Fibroblast of skin of left biceps (primary cell): ENCODE measurements around the gene SMIM3.

Experiments
- DNase-seq, 2 experiments: peaks; one replicate each; pipeline ENCODE4 v3.0.0-alpha.2; 2013; ENCODE audit warnings: low read depth in 2 of 2

Gene SMIM3

GRCh38 chr5:150765011-150765798 lies 13.4 kb upstream of the SMIM3 start:
- no peak for DNase-seq

DNA sequence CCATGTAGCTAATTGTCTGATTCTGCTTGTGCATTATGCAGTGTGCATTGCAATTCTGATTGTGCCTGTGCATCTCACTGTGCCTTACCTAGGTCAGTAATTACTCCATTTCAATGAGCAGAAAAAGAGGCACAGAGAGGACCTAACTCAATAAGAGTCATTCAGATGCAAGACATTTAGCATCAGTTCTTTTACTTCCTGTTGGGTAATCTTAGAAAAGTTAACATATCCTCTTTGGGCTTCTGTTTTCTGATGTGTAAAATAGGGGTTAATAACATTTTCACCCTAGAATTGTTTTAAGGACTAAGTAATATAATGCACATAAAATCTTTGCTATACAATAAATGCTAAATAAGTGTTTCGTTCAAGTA lies 12.8 kb upstream of the SMIM3 start:
- DNase-seq: no peak

DNA sequence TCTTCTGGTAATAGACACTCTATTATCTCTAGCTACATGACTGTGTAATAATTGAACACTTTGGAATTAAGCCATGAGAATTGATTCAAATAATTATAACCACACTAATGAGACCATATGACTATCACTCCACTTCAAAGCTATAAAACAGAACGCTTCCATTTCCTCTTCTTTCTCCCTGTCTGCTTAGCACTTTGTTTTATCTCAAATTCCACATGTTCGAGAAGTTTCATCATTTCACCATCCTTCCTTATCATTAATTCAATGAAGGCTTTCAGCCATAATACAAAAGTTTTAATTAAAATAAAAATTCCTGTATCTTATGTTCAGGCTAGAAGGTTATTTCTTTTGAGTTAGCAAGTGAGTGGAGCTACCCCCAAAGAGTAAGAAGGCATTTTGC lies 12.3 kb upstream of the SMIM3 start:
- no peak for DNase-seq

GRCh38 chr5:150771034-150771795 lies 7.3 kb upstream of the SMIM3 start:
- DNase-seq: no peak

DNA sequence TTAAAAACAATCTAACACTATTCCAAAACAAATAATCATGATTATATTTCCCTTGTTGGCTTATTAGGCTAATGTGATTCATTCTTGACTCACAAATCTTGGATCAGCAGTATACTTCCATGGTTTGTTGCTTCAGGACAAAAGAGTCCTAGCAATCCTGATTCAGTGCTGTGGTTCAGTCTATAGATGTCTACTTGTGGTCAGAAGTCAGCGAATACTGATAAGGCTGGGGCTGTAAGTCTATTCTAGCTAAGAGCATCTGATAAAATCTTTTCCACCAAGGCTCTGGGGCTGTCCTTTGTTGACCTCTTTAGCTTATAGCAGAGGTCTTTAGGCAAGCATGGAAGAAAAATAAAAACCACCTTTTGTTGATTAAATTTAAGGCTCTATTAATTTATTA lies 4.4 kb upstream of the SMIM3 start:
- no peak for DNase-seq

GRCh38 chr5:150777685-150778084 lies 872 bp upstream of the SMIM3 start:
- no peak for DNase-seq

DNA sequence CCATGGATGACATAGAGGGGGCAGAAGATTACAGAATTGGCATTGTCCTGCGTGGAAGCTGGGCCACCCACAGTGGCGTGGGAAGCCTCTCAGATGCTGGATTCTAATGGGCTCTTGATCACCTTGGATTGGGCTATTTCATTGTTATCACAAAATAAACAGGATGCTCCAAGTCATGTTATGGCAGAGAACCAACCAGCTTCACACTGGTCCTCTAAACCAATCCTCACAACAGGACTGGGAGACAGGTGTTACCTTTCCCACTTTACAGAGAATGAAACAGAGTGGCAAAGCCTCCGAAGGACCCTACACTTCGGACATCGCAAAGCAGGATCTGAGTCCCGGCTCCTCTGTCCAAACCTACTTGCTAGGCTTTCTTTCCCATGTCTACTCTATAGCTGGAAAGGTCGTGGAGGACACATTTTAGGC lies 455 bp upstream of the SMIM3 start:
- no peak for DNase-seq

GRCh38 chr5:150779397-150780186 lies 1.0 kb downstream of the SMIM3 start:
- no peak for DNase-seq

- DNase-seq: no peak
These were observed 1.7 kb downstream of the SMIM3 start for GRCh38 chr5:150780187-150780692.

DNA sequence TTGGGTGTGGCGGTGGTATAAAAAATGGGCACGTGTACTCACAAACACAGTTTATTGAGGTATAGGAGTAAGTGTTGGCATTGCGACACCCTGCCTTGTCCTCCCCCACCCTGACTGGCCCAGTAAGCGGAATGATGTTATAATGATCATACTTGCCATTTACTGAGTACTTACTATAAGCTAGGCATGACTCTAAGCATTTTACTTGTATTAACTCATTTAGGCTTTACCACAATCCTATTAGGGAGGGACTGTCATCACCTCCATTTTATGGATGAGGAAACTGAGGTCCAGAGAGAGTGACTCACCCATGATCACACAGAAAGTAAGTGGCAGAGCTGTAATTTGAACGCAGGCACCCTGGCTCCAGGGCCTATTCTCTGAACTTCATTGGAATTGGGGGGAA lies 2.3 kb downstream of the SMIM3 start:
- peak; percentile 77 to 81 for DNase-seq

GRCh38 chr5:150781706-150782614 lies 3.4 kb downstream of the SMIM3 start:
- DNase-seq: peak; percentile 93 to 95

GRCh38 chr5:150782850-150783249 lies 4.3 kb downstream of the SMIM3 start:
- DNase-seq: no peak

- peak; percentile 78 to 83 for DNase-seq
These were observed 4.9 kb downstream of the SMIM3 start for GRCh38 chr5:150783422-150783928.

GRCh38 chr5:150785950-150786349 lies 7.4 kb downstream of the SMIM3 start:
- DNase-seq: no peak

GRCh38 chr5:150786876-150787275 lies 8.3 kb downstream of the SMIM3 start:
- no peak for DNase-seq

DNA sequence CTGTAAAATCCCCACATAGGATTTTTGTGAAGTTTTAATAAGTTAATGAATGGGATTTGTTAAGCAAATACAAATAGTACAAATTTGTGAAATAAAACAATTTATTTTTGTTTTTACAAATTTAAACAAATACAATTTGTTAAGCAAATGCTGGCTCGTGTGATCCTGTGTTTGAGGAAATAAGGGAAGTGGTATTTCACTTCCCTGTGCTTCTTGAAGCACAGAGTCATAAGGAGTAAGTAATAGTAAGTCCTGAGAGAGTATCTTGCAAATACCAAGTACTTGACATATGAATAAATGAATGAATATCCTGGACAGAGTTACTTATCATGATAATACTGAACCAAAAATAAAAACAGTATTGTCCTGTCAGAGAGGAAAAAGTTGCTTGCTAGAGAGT lies 9.1 kb downstream of the SMIM3 start:
- no peak for DNase-seq

GRCh38 chr5:150788977-150789376 lies 10.4 kb downstream of the SMIM3 start:
- DNase-seq: no peak

GRCh38 chr5:150789450-150789849 lies 10.9 kb downstream of the SMIM3 start:
- no peak for DNase-seq

DNA sequence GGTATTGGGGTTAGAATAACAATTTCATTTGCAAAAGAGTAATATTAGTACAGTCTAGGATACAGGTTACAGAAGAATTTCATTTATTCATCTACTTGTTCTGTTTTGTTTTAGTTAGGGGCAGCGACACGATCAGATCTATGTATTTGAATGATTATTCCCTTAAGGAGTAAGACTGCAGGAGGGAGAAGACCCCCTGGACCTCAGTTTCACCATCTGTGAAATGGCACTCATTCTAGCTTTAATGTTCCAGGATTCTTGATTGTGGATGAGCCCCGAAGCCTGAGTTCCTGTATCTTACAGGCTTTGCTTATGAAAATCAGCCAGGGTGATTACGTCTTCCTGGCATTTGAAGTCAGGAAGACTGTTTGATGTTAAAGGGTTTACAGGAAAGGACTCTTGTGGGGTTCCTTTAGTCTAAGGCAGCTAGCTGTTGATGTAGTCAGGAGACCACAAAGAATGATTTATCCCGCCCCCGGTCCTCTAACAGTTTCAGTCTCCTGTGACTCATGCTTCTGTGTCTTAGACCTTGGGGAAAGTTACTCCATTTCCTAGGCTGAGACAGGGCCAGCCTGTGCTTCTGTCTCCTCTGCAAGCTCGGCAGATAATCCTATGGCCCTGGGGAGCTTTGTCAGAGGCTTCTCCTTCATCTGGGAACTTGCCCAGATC lies 11.5 kb downstream of the SMIM3 start:
- peak; percentile 97 for DNase-seq

- no peak for DNase-seq
These were observed 13.0 kb downstream of the SMIM3 start for GRCh38 chr5:150791536-150791935.
